HG02642 (cell line): ENCODE results near the gene LHX1.

ENCODE experiments used
- ATAC-seq: cut with Tn5 transposase; IDR thresholded peaks from one replicate; pipeline ENCODE4 v1.9.1; 2021; ENCODE audit warnings: mild to moderate bottlenecking; ENCODE audit not compliant: unreplicated experiment, poor library complexity

Gene LHX1

GRCh38 chr17:36937959-36938565, 787 bp downstream of the LHX1 start:
- no peak for ATAC-seq

- ATAC-seq = no peak
Observed at GRCh38 chr17:36938566-36939051, 1.3 kb downstream of the LHX1 start.

- no peak for ATAC-seq
Observed at GRCh38 chr17:36939052-36939801, 2.0 kb downstream of the LHX1 start.

GRCh38 chr17:36939802-36940312, 2.6 kb downstream of the LHX1 start:
- ATAC-seq = no peak

- no peak for ATAC-seq
Observed at GRCh38 chr17:36940313-36941264, 3.3 kb downstream of the LHX1 start.

GRCh38 chr17:36941265-36942010, 4.2 kb downstream of the LHX1 start:
- ATAC-seq = no peak

- no peak for ATAC-seq
Observed at GRCh38 chr17:36942019-36942599, 4.8 kb downstream of the LHX1 start.

GRCh38 chr17:36942631-36943125, 5.4 kb downstream of the LHX1 start:
- no peak for ATAC-seq

- no peak for ATAC-seq
Observed at GRCh38 chr17:36943250-36944191, 6.2 kb downstream of the LHX1 start.

GRCh38 chr17:36944553-36944952, 7.3 kb downstream of the LHX1 start:
- ATAC-seq = no peak

GRCh38 chr17:36945140-36945539, 7.9 kb downstream of the LHX1 start:
- ATAC-seq = no peak

- ATAC-seq = no peak
Observed at GRCh38 chr17:36945959-36946725, 8.9 kb downstream of the LHX1 start.

- no peak for ATAC-seq
Observed at GRCh38 chr17:36946726-36947091, 9.4 kb downstream of the LHX1 start.

GRCh38 chr17:36947922-36948716, 10.8 kb downstream of the LHX1 start:
- peak; percentile 4 for ATAC-seq

GRCh38 chr17:36948717-36949460, 11.6 kb downstream of the LHX1 start, which contains the start of gene AATF:
AATF (plus strand) TSS chr17:36948954; CDS start chr17:36949126, 172 bp downstream.
- ATAC-seq = peak; percentile 94

GRCh38 chr17:36949461-36949927, 12.2 kb downstream of the LHX1 start:
- ATAC-seq = no peak
